Neural cell (in vitro differentiated cells): ENCODE data around the gene FCAMR. TPM values are rescaled to one million over a fixed set of nuclear protein-coding genes. Genes with fewer than 3 reads are reported as not detected.

Experiments used
- H2AFZ ChIP-seq: fragments of 200-600, 300-800 bp; sonication (generic), shearing (Covaris generic); 2 replicates; pipeline ENCODE4 v1.6.0; 2014; ENCODE audit warnings: low read depth, mild to moderate bottlenecking, antibody characterized with exemption, low read length, moderate library complexity
- H3F3A ChIP-seq: fragments of 200-600 bp; shearing (Covaris generic); 2 replicates; pipeline ENCODE4 v1.6.1; 2016; ENCODE audit warnings: mild to moderate bottlenecking, moderate library complexity, mixed read lengths, antibody characterized with exemption, low read length; ENCODE audit not compliant: insufficient read depth, poor library complexity, severe bottlenecking
- H3K27ac ChIP-seq: fragments of 200-600, 300-800 bp; sonication (generic), shearing (Covaris generic); 2 replicates; pipeline ENCODE4 v1.5.1; 2014; ENCODE audit warnings: mild to moderate bottlenecking, low read length, moderate library complexity
- H3K27me3 ChIP-seq: fragments of 300-800, 200-600 bp; sonication (generic), shearing (Covaris generic); 2 replicates; pipeline ENCODE4 v1.6.0; 2014; ENCODE audit warnings: mild to moderate bottlenecking, low read depth, low read length, moderate library complexity; ENCODE audit not compliant: insufficient read depth
- H3K36me3 ChIP-seq: fragments of 300-800, 200-600 bp; sonication (generic), shearing (Covaris generic); 2 replicates; pipeline ENCODE4 v1.5.1; 2014; ENCODE audit warnings: mild to moderate bottlenecking, antibody characterized with exemption, low read length, moderate library complexity; ENCODE audit not compliant: insufficient read depth
- H3K4me2 ChIP-seq: fragments of 300-800, 200-600 bp; sonication (generic), shearing (Covaris generic); 2 replicates; pipeline ENCODE4 v1.6.0; 2014; ENCODE audit warnings: mild to moderate bottlenecking, low read length
- H3K4me3 ChIP-seq: fragments of 300-800, 200-600 bp; sonication (generic), shearing (Covaris generic); 2 replicates; pipeline ENCODE4 v1.5.1; 2014; ENCODE audit warnings: mild to moderate bottlenecking, low read length, moderate library complexity
- H3K79me2 ChIP-seq: fragments of 200-600 bp; shearing (Covaris generic); replicated peaks from 2 replicates; pipeline ENCODE4 v1.6.0; 2014; ENCODE audit warnings: mild to moderate bottlenecking, low read length, moderate library complexity; ENCODE audit not compliant: insufficient read depth
- H3K9ac ChIP-seq: fragments of 300-800, 200-600 bp; sonication (generic), shearing (Covaris generic); 2 replicates; pipeline ENCODE4 v1.6.1; 2016; ENCODE audit warnings: mild to moderate bottlenecking, low read length, mixed read lengths
- H3K9me2 ChIP-seq: fragments of 200-600 bp; shearing (Covaris generic); 2 replicates; pipeline ENCODE4 v1.6.1; 2016; ENCODE audit warnings: mild to moderate bottlenecking, low read length, mixed read lengths; ENCODE audit not compliant: insufficient read depth
- H3K9me3 ChIP-seq: fragments of 200-600, 300-800 bp; sonication (generic), shearing (Covaris generic); 2 replicates; pipeline ENCODE4 v1.6.1; 2016; ENCODE audit warnings: mild to moderate bottlenecking, mixed run types, low read length, moderate library complexity, mixed read lengths
- H4K20me1 ChIP-seq: fragments of 200-600 bp; shearing (Covaris generic); 2 replicates; pipeline ENCODE4 v1.6.1; 2016; ENCODE audit warnings: mild to moderate bottlenecking, mixed run types; ENCODE audit not compliant: insufficient read depth
- CTCF ChIP-seq: fragments of 450-650 bp; IDR thresholded peaks from 2 replicates; pipeline ENCODE4 v1.5.1; 2014; ENCODE audit warnings: antibody characterized with exemption, mild to moderate bottlenecking, moderate library complexity; ENCODE audit not compliant: poor library complexity, severe bottlenecking
- EP300 ChIP-seq: fragments of 450-650 bp; conservative IDR thresholded peaks from 2 replicates; pipeline ENCODE4 v1.6.1; 2014; ENCODE audit warnings: antibody characterized with exemption, mild to moderate bottlenecking, moderate library complexity; ENCODE audit not compliant: poor library complexity, severe bottlenecking
- EZH2 ChIP-seq: fragments of 200-600, 300-800 bp; shearing (Covaris generic), sonication (generic); IDR thresholded peaks from 2 replicates; pipeline ENCODE4 v1.6.1; 2014; ENCODE audit warnings: antibody characterized with exemption, low read length, borderline replicate concordance, mild to moderate bottlenecking; ENCODE audit not compliant: insufficient read depth, poor library complexity, severe bottlenecking
- MXI1 ChIP-seq: fragments of 450-650 bp; conservative IDR thresholded peaks from 2 replicates; pipeline ENCODE4 v1.6.1; 2014; ENCODE audit warnings: antibody characterized with exemption, mild to moderate bottlenecking; ENCODE audit not compliant: poor library complexity, severe bottlenecking
- POLR2AphosphoS5 ChIP-seq: IDR thresholded peaks from 2 replicates; pipeline ENCODE4 v1.6.1; 2012
- RAD21 ChIP-seq: fragments of 450-650 bp; conservative IDR thresholded peaks from 2 replicates; pipeline ENCODE4 v1.6.1; 2014; ENCODE audit warnings: antibody characterized with exemption, mild to moderate bottlenecking, moderate library complexity
- REST ChIP-seq: IDR thresholded peaks from 2 replicates; pipeline ENCODE4 v1.6.1; 2012; ENCODE audit warnings: borderline replicate concordance
- SMC3 ChIP-seq: fragments of 450-650 bp; conservative IDR thresholded peaks from 2 replicates; pipeline ENCODE4 v1.6.1; 2014; ENCODE audit warnings: antibody characterized with exemption, mild to moderate bottlenecking, moderate library complexity; ENCODE audit not compliant: poor library complexity
- TAF1 ChIP-seq: IDR thresholded peaks from 2 replicates; pipeline ENCODE4 v1.6.1; 2012; ENCODE audit warnings: low read depth
- polyA plus RNA-seq: library from polyadenylated mRNA; depleted of rRNA; stranded (reverse); fragments of >200 nt; gene quantifications from 2 replicates; pipeline ENCODE4 v1.2.3, GENCODE V29; 2014

Gene FCAMR
- polyA plus RNA-seq, 1 donor from 2014 or later: not detected

GRCh38 chr1:206935491-206936067 lies 34.7 kb downstream of the FCAMR start:
- Histone ChIP-seq H3F3A (no peaks in the 10 kb centered on the region), H3K27ac (no peak overlapping the region), H3K9me2 (no peaks in the 10 kb centered on the region), H3K36me3 (no peaks in the 10 kb centered on the region), H3K27me3 (no peaks in the 10 kb centered on the region), H3K79me2 (no peaks in the 10 kb centered on the region), H3K4me2 (no peak overlapping the region), H2AFZ (no peak overlapping the region), H3K9ac (no peak overlapping the region), H4K20me1 (no peaks in the 10 kb centered on the region), H3K4me3 (no peak overlapping the region), H3K9me3 (no peaks in the 10 kb centered on the region)
- TF ChIP-seq EP300 (no peak), TAF1 (no peak), SMC3 (no peak), RAD21 (no peak), REST (no peak), MXI1 (no peak), CTCF (no peak), EZH2 (no peak), POLR2AphosphoS5 (no peak)

- Histone ChIP-seq H2AFZ (no peak overlapping the region), H3K27ac (no peak overlapping the region), H3K27me3 (no peaks in the 10 kb centered on the region), H3F3A (no peaks in the 10 kb centered on the region), H3K4me2 (no peak overlapping the region), H3K36me3 (no peaks in the 10 kb centered on the region), H4K20me1 (no peaks in the 10 kb centered on the region), H3K9ac (no peak overlapping the region), H3K79me2 (no peaks in the 10 kb centered on the region), H3K9me3 (no peaks in the 10 kb centered on the region), H3K4me3 (no peak overlapping the region), H3K9me2 (no peaks in the 10 kb centered on the region)
- TF ChIP-seq REST (no peak), POLR2AphosphoS5 (no peak), EP300 (no peak), TAF1 (no peak), SMC3 (no peak), MXI1 (no peak), EZH2 (no peak), RAD21 (no peak), CTCF (no peak)
Observed at GRCh38 chr1:206933333-206933945, 36.8 kb downstream of the FCAMR start.
